HG03159 (cell line): ENCODE data around the gene GNAS-AS1.

Experiments used
- ATAC-seq: cut with Tn5 transposase; IDR thresholded peaks from one replicate; pipeline ENCODE4 v1.9.1; 2021; ENCODE audit warnings: mild to moderate bottlenecking, moderate library complexity; ENCODE audit not compliant: unreplicated experiment

GNAS-AS1 gene

DNA sequence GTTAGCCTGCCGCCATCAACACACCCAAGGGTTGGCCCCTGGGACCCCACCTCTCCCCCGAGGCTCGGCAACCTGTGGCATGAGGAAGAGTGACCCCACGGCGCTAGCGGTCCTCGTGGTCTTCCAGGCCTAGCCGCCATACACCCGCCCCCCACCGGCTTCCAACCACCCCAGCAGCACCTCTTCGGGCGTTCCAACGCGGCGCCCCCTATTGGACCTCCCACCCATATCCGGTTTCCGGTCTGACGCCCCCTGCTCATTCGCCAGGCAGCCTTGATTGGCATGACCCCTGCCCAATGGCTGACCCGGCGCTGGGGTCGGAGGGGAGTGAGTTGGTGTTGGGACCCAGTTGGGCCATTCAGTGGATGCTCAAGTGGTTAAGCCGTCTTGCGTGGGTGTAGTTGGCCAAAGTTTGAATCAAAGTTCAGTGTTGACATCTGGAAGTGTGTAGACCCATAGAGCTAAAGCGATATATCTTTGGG lies at the start of gene GNAS-AS1:
GNAS-AS1 (minus strand) TSS at position 210 of the 482 bp plus-strand sequence.
- ATAC-seq: peak; percentile 83

DNA sequence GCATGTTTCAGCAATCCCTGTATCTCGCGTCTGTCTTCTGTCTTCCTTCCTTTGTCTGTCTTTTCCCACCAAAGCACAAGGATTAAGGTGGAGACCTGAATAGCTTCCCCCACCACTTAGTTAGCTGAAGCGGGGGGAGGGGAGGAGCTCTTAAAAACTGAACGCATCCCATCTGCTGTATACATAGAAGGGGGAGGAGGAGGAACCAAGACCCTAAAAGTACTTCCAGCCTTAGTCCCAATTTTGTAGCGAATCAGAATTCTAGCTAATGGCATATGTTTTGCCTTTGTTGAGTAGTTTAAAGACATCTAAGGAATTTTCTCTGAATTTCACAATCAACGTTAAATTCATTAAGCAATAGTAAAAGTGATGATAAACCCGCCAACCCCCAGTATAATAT lies 49.7 kb upstream of the GNAS-AS1 start:
- ATAC-seq: no peak

GRCh38 chr20:58899512-58899911 lies 48.8 kb upstream of the GNAS-AS1 start:
- ATAC-seq: no peak

GRCh38 chr20:58898629-58899408 lies 48.1 kb upstream of the GNAS-AS1 start:
- no peak for ATAC-seq

DNA sequence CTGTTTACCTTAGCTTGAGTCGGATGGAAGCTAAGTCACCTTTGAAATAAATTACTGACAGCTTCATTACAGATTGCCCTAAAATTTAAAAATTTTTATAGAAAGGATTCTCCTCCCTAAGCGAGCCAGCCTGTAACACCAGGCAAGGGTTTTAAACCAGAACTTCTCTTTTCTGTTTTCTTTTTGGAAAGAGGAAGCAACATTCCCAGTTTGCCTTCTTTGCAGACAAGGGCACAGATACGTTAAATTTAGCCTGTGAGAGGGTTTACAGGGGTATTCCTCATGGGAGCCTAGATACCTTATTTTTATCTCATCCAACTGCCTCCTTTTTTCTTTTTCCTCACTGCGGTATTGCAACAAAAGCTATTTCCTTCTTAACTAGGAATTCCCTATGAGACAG lies 46.8 kb upstream of the GNAS-AS1 start:
- ATAC-seq: no peak

GRCh38 chr20:58896820-58897219 lies 46.1 kb upstream of the GNAS-AS1 start:
- no peak for ATAC-seq

DNA sequence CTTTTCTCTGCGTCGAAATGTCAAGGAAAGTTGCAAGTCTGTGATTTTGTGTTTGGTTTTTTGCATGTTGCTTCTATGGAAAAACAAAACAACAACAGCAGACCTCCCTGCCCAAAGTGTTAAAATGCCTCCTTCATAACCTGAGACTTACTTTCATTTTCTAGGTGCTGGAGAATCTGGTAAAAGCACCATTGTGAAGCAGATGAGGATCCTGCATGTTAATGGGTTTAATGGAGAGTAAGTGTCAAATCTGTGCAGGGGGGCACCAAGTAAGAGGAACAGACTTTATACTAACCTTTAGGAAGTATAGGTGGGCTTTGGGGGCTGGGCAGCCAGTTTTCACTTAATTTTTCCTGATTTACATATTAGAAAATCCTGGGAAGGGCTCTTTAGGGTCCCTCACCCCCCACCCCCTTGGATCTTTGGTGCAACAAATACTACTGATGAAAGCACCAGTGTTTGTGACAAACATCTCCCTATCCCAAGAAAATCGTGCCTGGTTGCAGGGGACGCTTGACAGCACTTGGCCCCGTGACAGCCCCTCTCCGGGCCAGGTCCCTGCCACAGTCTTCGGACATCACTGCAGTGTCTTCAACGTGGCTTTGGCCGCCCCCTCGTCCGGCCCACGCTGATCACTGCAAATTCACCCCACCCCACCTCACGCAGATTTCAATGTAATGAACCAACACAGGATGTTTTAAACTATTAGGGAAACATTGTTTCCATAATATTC lies 44.9 kb upstream of the GNAS-AS1 start:
- ATAC-seq: no peak

DNA sequence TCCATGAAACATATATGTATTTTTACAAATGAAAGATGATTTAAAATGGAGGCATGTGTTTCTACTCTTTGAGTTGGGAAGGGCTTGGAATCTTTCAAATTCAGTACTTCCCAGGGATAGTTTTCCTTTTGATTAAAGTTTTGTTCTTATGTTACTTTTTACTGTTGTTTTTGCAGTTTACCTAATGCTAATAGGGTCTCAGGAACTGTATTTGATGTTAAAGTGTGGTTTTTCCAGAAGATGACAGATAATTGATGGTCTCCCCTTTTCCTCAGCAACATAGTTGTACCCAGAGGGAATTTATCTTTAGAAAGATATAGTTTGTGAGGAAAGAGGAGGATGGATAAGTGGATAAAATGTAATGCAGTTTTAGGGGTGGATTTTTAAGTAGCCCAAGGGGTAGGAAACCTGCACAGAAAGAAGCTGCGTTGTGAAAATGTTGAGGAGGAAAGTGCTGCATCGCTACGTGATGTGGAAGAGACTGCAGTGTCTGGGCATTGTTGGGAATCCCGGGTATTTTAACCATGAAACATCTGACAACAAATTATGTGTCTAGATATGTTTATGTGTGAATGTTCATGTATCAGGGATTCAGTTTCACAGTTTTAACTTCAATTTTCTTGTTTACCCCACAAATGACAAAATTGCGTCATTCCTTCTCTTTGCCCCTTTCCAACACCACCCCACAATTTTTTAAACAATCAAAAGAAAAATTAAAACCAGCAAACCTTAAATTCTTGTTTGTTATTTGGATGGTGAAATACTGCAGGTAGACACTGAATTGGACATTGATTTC lies 44.1 kb upstream of the GNAS-AS1 start:
- ATAC-seq: no peak

GRCh38 chr20:58893355-58894120 lies 42.8 kb upstream of the GNAS-AS1 start:
- no peak for ATAC-seq

- ATAC-seq: no peak
Measured at GRCh38 chr20:58892932-58893224, 42.2 kb upstream of the GNAS-AS1 start.

- ATAC-seq: no peak
Measured at GRCh38 chr20:58892141-58892931, 41.6 kb upstream of the GNAS-AS1 start.

DNA sequence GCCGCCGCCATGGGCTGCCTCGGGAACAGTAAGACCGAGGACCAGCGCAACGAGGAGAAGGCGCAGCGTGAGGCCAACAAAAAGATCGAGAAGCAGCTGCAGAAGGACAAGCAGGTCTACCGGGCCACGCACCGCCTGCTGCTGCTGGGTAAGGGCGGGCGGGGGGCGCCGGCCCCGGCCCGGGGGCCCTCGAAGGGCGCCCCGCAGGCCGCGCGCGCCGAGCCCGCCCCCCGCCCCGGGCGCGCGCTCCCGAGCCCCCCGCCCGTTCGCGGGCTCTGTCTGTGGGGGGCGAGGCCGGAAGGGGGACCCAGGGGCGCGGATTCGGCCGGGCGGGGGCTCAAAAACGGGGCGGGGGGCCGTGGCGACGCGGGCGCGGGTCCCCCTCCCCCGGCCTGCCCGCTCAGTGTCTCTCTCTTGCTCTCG lies 41.0 kb upstream of the GNAS-AS1 start:
- no peak for ATAC-seq

GRCh38 chr20:58891086-58891717 lies 40.5 kb upstream of the GNAS-AS1 start:
- no peak for ATAC-seq

DNA sequence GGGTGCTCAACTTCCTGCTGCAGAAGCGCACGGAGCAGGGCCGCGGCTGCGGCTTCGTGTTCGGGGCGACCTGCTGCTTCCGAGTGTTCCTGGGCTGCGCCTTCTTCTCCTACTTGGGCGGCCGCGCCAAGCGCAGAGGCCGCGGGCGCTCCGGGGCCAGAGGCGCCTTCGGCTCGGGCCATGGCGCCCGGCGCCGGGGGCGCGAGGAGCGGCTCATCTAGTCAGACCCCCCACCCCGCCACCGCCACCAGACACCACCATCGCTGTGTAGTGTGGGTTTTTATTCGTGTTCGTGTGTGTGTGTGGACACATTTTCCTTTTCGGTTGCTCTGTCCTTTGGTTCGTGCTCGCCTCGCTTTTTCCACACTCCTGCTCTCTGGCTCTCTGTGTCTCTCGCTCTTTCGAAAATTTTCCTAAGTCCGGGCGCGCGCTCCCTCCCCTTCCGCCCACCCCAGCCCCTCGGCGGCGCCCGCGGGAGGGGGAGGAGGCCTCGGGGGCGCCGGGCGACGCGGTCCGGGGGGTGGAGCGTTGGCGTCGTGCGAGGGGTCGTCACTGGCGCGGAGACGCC lies 39.9 kb upstream of the GNAS-AS1 start:
- ATAC-seq: no peak

DNA sequence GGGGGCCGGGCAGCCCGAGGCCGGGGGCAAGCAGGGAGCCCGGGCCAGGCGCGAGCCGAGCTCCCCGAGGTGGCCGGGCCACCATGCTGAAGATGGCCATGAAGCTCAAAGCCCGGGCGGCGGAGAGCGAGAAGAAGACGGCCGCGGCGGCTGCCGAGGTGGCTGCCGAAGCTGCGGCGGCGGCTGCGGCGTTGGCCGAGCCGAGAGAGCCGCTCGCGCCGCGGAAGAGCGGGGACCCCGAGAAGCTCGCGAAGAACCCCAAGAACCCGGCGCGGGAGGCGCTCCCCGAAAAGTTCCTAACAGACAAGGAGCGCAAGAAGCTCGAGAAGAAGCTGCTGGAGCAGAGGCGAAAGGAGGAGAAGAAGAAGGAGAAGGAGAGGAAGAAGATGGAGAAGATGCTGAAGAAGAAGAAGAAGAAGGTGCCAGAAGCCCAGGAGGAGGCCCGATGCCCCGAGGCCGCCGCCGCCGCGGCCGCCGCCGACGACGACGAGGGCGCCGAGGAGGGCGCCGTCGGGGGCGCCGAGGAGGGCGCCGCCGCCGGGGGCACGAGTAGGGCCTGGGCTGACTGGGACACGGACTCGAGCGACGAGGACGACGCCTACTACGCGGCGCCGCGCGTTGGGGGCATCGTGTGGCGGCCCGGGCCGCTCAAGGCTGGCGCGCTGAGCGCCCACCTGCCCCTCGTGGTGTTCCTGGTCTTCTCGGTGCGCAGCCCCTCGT lies 39.3 kb upstream of the GNAS-AS1 start:
- ATAC-seq: no peak

- no peak for ATAC-seq
Measured at GRCh38 chr20:58889334-58889760, 38.6 kb upstream of the GNAS-AS1 start.

DNA sequence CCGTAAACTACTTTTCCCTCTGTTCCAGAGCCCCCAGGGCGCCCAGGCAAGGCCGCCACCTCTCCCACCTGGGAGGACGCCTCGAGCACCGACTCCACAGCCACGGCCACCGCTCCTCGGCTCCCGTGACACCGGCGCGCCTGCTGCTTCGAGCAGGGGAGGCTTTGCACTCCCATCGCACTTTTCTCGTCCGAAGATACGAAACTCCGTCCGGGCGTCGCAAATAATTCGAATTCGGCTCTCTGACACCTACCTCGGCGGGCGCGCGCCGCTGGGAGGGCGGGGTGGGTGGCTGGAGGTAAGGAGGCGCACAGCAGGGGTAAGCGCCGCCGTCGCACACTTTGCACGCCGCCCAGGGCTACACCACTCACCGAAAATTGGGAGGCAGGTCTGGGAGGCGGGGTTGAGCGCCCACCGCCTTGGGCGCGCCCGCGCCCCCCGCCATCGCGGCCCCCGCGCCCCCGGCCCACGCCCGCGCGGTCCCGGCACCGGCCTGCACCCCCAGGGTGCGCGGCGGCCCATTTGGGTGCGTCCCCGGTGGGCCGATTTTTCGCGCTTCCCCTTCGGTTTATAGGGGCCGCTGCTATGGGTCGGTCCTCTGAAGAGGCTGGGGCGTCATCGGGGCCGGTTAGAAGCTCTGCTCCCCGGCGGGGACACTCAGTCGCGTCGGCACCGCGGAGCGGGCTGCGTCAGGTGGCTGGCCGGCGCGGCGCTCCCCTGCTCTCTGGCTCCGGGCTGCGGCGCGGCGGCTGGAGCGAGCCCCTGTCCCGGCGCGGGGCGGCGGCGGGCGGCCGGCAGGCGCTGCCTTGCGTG lies 38.0 kb upstream of the GNAS-AS1 start:
- peak; percentile 39 for ATAC-seq

- ATAC-seq: no peak
Measured at GRCh38 chr20:58888103-58888502, 37.4 kb upstream of the GNAS-AS1 start.
